GM12878 (cell line): ENCODE measurements around the gene EP400. TPM values are rescaled to one million over a fixed set of nuclear protein-coding genes. Genes with fewer than 3 reads are reported as not detected.

Source experiments
- ATAC-seq: fragments of 200-7000 bp; cut with Tn5 transposase; 3 replicates; pipeline ENCODE4 v1.9.1; 2020; ENCODE audit warnings: mild to moderate bottlenecking, moderate library complexity
- BruUV-seq: library from RNA; stranded (reverse); fragments of 400-500 nt; replicated peaks from 2 replicates; lab custom pipeline; 2021; lab: Mats Ljungman, UMichigan
- CTCF ChIA-PET: fragments of 300-600 bp; sonication (Branson Sonifier 250); formaldehyde crosslinking; extraction: SDS; loops from one replicate; lab custom pipeline; 2021; ENCODE audit warnings: inconsistent platforms; lab: Yijun Ruan, JAX
- POLR2A ChIA-PET: fragments of 350-600 bp; formaldehyde crosslinking; extraction: SDS; loops from one replicate; lab custom pipeline; 2021; ENCODE audit warnings: inconsistent platforms; lab: Charles Lee
- RAD21 ChIA-PET: fragments of 300-600 bp; sonication (Branson Sonifier 250); formaldehyde crosslinking; loops from one replicate; lab custom pipeline; 2023; ENCODE audit warnings: antibody characterized with exemption; ENCODE audit not compliant: unreplicated experiment; lab: Charles Lee
- SMC1A ChIA-PET: fragments of 300-600 bp; sonication (Branson Sonifier 250); formaldehyde crosslinking; loops from one replicate; lab custom pipeline; 2023; ENCODE audit not compliant: unreplicated experiment, uncharacterized antibody; lab: Charles Lee
- DNase-seq: peaks from one replicate; pipeline ENCODE4 v3.0.0-alpha.2; 2011; ENCODE audit warnings: low read depth, low spot score
- FAIRE-seq: peaks from 3 replicates; lab custom pipeline; 2011; peaks lifted over from hg19 to GRCh38; lab: Jason Lieb, UNC
- H2AFZ ChIP-seq: 2 replicates; pipeline ENCODE4 v1.6.0; 2011; ENCODE audit warnings: low read depth, low read length, control low read depth; ENCODE audit not compliant: control insufficient read depth
- H3K27ac ChIP-seq: 2 replicates; pipeline ENCODE4 v1.5.1; 2011; ENCODE audit warnings: control low read depth; ENCODE audit not compliant: control insufficient read depth, insufficient read depth
- H3K27me3 ChIP-seq, 2 experiments: replicated peaks in 1 of 2; 2 replicates each; pipeline versions ENCODE4 v1.6.0 to v1.6.1; 2011; ENCODE audit warnings: low read length in 1 of 2; ENCODE audit not compliant: control insufficient read depth in 2 of 2, insufficient read depth in 2 of 2
- H3K36me3 ChIP-seq, 2 experiments: 2 replicates each; pipeline ENCODE4 v1.5.1; 2011; ENCODE audit warnings: low read length in 1 of 2; ENCODE audit not compliant: control insufficient read depth in 2 of 2, insufficient read depth in 2 of 2
- H3K4me1 ChIP-seq: 2 replicates; pipeline ENCODE4 v1.6.1; 2011; ENCODE audit warnings: mild to moderate bottlenecking, low read length, moderate library complexity, mixed read lengths; ENCODE audit not compliant: control insufficient read depth, insufficient read depth
- H3K4me2 ChIP-seq: 2 replicates; pipeline ENCODE4 v1.6.0; 2011; ENCODE audit warnings: control low read depth; ENCODE audit not compliant: control insufficient read depth, insufficient read depth
- H3K4me3 ChIP-seq: fragments of 200-600 bp; sonication (generic); 2 replicates; pipeline ENCODE4 v1.5.1; 2016
- H3K79me2 ChIP-seq: 2 replicates; pipeline ENCODE4 v1.6.0; 2011; ENCODE audit warnings: low read length; ENCODE audit not compliant: control insufficient read depth, insufficient read depth
- H3K9ac ChIP-seq: 2 replicates; pipeline ENCODE4 v1.8.0; 2011; ENCODE audit warnings: low read length, control low read depth, mixed read lengths; ENCODE audit not compliant: control insufficient read depth, insufficient read depth
- H3K9me3 ChIP-seq: replicated peaks from 3 replicates; pipeline ENCODE4 v1.5.1; 2011; ENCODE audit warnings: mild to moderate bottlenecking, low read length; ENCODE audit not compliant: control insufficient read depth, insufficient read depth
- H4K20me1 ChIP-seq: 2 replicates; pipeline ENCODE4 v1.6.0; 2011; ENCODE audit not compliant: control insufficient read depth, insufficient read depth
- CHD4 ChIP-seq: fragments of 200-600 bp; sonication (generic); IDR thresholded peaks from 2 replicates; pipeline ENCODE4 v1.6.1; 2016; ENCODE audit warnings: mild to moderate bottlenecking
- KDM1A ChIP-seq: fragments of 200-600 bp; sonication (generic); IDR thresholded peaks from 2 replicates; pipeline ENCODE4 v1.6.1; 2016; ENCODE audit warnings: borderline replicate concordance
- NFYA ChIP-seq: IDR thresholded peaks from 2 replicates; pipeline ENCODE4 v1.6.1; 2011; ENCODE audit warnings: low read depth, mild to moderate bottlenecking, low read length, improper control_type of control experiment, borderline replicate concordance
- NFYB ChIP-seq: IDR thresholded peaks from 2 replicates; pipeline ENCODE4 v1.6.1; 2011; ENCODE audit warnings: low read depth, mild to moderate bottlenecking, low read length, improper control_type of control experiment, moderate library complexity; ENCODE audit not compliant: insufficient read depth
- POLR2A ChIP-seq: IDR thresholded peaks from 2 replicates; pipeline ENCODE4 v1.6.1; 2011; ENCODE audit warnings: low read depth, mild to moderate bottlenecking, low read length
- RELA ChIP-seq: fragments of 450-650 bp; IDR thresholded peaks from 2 replicates; pipeline ENCODE4 v1.8.0; 2014; ENCODE audit warnings: borderline replicate concordance; ENCODE audit not compliant: partially characterized antibody
- SIN3A ChIP-seq: IDR thresholded peaks from 2 replicates; pipeline ENCODE4 v1.6.1; 2012; ENCODE audit warnings: low read depth, low read length, improper control_type of control experiment
- WGBS: methylation state at CpG from one replicate; pipeline ENCODE4 v1.1.6; 2016; ENCODE audit warnings: low lambda C conversion rate; ENCODE audit not compliant: insufficient replicate concordance, insufficient coverage; ENCODE audit errors: missing lambda C conversion rate; 5-methylcytosine and 5-hydroxymethylcytosine counted together
- in situ Hi-C: fragments of 300-500 bp; cut with MboI; formaldehyde crosslinking; loops from 9 replicates; pipeline ENCODE4 v1.14.3; 2018; ENCODE audit warnings: mixed read lengths
- intact Hi-C: fragments of 100-400 bp; cut with micrococcal nuclease; formaldehyde crosslinking; loops from one replicate; pipeline ENCODE4 v1.14.2; 2022; ENCODE audit not compliant: unreplicated experiment
- polyA plus RNA-seq, 11 experiments: library from polyadenylated mRNA; depleted of rRNA in 4 of 11; unstranded in 6 of 11; stranded (reverse) in 5 of 11; fragments of >200 nt; fragmentation: Nextera tagmentation in 4 of 11; fragmentation: Illumina TruSeq in 1 of 11; extraction: Ambion mirVana in 4 of 11; extraction: Trizol in 1 of 11; gene quantifications; 1 replicate in 1 of 11; 2 replicates in 10 of 11; pipeline versions ENCODE4 v1.2.1 to v1.2.3, GENCODE V29; 2011 to 2016; ENCODE audit warnings: inconsistent platforms in 2 of 11, missing spikeins in 2 of 11, low read depth in 1 of 11
- total RNA-seq, 4 experiments: library from RNA; depleted of rRNA in 3 of 4; stranded (reverse); fragments of >200 nt in 3 of 4; fragmentation: Illumina TruSeq in 1 of 4; extraction: Trizol in 1 of 4; gene quantifications; 2 replicates each; pipeline versions ENCODE4 v1.2.1 to v1.2.3, GENCODE V29; 2013 to 2021
- TF ChIP-seq, protein P1 (sequence below): fragments of 150-350 bp; IDR thresholded peaks from 2 replicates; pipeline ENCODE4 v1.6.1; 2016; ENCODE audit warnings: low read depth, low read length
- TF ChIP-seq, protein P2 (sequence below): fragments of 450-650 bp; IDR thresholded peaks from 2 replicates; pipeline ENCODE4 v1.6.1; 2017; ENCODE audit warnings: mild to moderate bottlenecking, moderate library complexity
- TF ChIP-seq, protein P3 (sequence below): fragments of 450-650 bp; IDR thresholded peaks from 2 replicates; pipeline ENCODE4 v1.6.1; 2016; ENCODE audit warnings: mild to moderate bottlenecking, moderate library complexity, borderline replicate concordance
- TF ChIP-seq, protein P4 (sequence below): IDR thresholded peaks from 2 replicates; pipeline ENCODE4 v1.6.1; 2011; ENCODE audit warnings: low read depth, low read length, improper control_type of control experiment, borderline replicate concordance

The EP400 gene
- total and polyA plus RNA-seq, 10 of the 15 experiments (the other 5 are each of a cell fraction or from before 2014, with no cell fraction given): 3.8 to 44.2 (median 8.4) TPM

DNA sequence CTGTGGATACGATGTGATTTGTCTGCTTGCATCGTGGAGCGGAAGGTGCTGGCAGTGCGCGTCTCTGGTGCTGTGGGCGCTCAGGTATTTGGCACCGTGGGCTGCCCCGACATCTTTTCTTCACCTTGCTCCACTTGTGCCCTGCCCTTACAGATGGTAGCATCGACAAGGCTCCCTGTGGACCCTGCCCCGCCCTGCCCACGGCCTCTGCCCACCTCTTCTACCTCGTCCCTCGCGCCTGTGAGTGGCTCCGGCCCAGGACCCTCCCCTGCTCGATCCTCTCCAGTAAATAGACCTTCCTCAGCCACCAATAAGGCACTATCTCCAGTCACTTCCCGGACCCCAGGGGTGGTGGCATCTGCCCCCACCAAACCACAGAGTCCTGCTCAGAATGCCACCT lies 36.6 kb downstream of the EP400 start:
- Histone ChIP-seq H3K36me3 (peaks cover 25 to 32% of the 10 kb centered on the region in 2 experiments), H3K9me3 (no peaks in the 10 kb centered on the region), H3K4me3 (no peak overlapping the region), H2AFZ (no peak overlapping the region), H3K4me1 (no peaks in the 10 kb centered on the region), H3K9ac (no peak overlapping the region), H3K79me2 (no peaks in the 10 kb centered on the region), H4K20me1 (no peaks in the 10 kb centered on the region), H3K27me3 (no peaks in the 10 kb centered on the region), H3K4me2 (no peak overlapping the region), H3K27ac (no peak overlapping the region)
- DNase-seq: no peak
- ChIA-PET SMC1A (no interaction called here), CTCF (no interaction called here), POLR2A (no interaction called here), RAD21 (no interaction called here)
- BruUV-seq: no TSS peak
- intact Hi-C loops (no loop called here), in situ Hi-C loops (no loop called here)
- FAIRE-seq: no peak
- 97% methylated on average over 16 of the region's 17 CpGs for WGBS
- ATAC-seq: no peak
- no peak for TF ChIP-seq NFYB
- TF ChIP-seq, protein P1, sequence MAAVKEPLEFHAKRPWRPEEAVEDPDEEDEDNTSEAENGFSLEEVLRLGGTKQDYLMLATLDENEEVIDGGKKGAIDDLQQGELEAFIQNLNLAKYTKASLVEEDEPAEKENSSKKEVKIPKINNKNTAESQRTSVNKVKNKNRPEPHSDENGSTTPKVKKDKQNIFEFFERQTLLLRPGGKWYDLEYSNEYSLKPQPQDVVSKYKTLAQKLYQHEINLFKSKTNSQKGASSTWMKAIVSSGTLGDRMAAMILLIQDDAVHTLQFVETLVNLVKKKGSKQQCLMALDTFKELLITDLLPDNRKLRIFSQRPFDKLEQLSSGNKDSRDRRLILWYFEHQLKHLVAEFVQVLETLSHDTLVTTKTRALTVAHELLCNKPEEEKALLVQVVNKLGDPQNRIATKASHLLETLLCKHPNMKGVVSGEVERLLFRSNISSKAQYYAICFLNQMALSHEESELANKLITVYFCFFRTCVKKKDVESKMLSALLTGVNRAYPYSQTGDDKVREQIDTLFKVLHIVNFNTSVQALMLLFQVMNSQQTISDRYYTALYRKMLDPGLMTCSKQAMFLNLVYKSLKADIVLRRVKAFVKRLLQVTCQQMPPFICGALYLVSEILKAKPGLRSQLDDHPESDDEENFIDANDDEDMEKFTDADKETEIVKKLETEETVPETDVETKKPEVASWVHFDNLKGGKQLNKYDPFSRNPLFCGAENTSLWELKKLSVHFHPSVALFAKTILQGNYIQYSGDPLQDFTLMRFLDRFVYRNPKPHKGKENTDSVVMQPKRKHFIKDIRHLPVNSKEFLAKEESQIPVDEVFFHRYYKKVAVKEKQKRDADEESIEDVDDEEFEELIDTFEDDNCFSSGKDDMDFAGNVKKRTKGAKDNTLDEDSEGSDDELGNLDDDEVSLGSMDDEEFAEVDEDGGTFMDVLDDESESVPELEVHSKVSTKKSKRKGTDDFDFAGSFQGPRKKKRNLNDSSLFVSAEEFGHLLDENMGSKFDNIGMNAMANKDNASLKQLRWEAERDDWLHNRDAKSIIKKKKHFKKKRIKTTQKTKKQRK: no peak
- no peak for TF ChIP-seq CHD4
- TF ChIP-seq RELA: no peak
- TF ChIP-seq, protein P2, sequence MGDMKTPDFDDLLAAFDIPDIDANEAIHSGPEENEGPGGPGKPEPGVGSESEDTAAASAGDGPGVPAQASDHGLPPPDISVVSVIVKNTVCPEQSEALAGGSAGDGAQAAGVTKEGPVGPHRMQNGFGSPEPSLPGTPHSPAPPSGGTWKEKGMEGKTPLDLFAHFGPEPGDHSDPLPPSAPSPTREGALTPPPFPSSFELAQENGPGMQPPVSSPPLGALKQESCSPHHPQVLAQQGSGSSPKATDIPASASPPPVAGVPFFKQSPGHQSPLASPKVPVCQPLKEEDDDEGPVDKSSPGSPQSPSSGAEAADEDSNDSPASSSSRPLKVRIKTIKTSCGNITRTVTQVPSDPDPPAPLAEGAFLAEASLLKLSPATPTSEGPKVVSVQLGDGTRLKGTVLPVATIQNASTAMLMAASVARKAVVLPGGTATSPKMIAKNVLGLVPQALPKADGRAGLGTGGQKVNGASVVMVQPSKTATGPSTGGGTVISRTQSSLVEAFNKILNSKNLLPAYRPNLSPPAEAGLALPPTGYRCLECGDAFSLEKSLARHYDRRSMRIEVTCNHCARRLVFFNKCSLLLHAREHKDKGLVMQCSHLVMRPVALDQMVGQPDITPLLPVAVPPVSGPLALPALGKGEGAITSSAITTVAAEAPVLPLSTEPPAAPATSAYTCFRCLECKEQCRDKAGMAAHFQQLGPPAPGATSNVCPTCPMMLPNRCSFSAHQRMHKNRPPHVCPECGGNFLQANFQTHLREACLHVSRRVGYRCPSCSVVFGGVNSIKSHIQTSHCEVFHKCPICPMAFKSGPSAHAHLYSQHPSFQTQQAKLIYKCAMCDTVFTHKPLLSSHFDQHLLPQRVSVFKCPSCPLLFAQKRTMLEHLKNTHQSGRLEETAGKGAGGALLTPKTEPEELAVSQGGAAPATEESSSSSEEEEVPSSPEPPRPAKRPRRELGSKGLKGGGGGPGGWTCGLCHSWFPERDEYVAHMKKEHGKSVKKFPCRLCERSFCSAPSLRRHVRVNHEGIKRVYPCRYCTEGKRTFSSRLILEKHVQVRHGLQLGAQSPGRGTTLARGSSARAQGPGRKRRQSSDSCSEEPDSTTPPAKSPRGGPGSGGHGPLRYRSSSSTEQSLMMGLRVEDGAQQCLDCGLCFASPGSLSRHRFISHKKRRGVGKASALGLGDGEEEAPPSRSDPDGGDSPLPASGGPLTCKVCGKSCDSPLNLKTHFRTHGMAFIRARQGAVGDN: no peak
- TF ChIP-seq POLR2A: no peak
- TF ChIP-seq, protein P3, sequence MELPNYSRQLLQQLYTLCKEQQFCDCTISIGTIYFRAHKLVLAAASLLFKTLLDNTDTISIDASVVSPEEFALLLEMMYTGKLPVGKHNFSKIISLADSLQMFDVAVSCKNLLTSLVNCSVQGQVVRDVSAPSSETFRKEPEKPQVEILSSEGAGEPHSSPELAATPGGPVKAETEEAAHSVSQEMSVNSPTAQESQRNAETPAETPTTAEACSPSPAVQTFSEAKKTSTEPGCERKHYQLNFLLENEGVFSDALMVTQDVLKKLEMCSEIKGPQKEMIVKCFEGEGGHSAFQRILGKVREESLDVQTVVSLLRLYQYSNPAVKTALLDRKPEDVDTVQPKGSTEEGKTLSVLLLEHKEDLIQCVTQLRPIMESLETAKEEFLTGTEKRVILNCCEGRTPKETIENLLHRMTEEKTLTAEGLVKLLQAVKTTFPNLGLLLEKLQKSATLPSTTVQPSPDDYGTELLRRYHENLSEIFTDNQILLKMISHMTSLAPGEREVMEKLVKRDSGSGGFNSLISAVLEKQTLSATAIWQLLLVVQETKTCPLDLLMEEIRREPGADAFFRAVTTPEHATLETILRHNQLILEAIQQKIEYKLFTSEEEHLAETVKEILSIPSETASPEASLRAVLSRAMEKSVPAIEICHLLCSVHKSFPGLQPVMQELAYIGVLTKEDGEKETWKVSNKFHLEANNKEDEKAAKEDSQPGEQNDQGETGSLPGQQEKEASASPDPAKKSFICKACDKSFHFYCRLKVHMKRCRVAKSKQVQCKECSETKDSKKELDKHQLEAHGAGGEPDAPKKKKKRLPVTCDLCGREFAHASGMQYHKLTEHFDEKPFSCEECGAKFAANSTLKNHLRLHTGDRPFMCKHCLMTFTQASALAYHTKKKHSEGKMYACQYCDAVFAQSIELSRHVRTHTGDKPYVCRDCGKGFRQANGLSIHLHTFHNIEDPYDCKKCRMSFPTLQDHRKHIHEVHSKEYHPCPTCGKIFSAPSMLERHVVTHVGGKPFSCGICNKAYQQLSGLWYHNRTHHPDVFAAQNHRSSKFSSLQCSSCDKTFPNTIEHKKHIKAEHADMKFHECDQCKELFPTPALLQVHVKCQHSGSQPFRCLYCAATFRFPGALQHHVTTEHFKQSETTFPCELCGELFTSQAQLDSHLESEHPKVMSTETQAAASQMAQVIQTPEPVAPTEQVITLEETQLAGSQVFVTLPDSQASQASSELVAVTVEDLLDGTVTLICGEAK: no peak
- no peak for TF ChIP-seq KDM1A
- TF ChIP-seq NFYA: no peak
- no peak for TF ChIP-seq SIN3A
- TF ChIP-seq, protein P4, sequence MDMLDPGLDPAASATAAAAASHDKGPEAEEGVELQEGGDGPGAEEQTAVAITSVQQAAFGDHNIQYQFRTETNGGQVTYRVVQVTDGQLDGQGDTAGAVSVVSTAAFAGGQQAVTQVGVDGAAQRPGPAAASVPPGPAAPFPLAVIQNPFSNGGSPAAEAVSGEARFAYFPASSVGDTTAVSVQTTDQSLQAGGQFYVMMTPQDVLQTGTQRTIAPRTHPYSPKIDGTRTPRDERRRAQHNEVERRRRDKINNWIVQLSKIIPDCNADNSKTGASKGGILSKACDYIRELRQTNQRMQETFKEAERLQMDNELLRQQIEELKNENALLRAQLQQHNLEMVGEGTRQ: no peak
